ENCODE measurements around the gene KAT5. TPM values are rescaled to one million over a fixed set of nuclear protein-coding genes. Genes with fewer than 3 reads are reported as not detected.

Gene KAT5
- total RNA-seq, result 42.8 and 56.6 TPM in 2 replicates

DNA sequence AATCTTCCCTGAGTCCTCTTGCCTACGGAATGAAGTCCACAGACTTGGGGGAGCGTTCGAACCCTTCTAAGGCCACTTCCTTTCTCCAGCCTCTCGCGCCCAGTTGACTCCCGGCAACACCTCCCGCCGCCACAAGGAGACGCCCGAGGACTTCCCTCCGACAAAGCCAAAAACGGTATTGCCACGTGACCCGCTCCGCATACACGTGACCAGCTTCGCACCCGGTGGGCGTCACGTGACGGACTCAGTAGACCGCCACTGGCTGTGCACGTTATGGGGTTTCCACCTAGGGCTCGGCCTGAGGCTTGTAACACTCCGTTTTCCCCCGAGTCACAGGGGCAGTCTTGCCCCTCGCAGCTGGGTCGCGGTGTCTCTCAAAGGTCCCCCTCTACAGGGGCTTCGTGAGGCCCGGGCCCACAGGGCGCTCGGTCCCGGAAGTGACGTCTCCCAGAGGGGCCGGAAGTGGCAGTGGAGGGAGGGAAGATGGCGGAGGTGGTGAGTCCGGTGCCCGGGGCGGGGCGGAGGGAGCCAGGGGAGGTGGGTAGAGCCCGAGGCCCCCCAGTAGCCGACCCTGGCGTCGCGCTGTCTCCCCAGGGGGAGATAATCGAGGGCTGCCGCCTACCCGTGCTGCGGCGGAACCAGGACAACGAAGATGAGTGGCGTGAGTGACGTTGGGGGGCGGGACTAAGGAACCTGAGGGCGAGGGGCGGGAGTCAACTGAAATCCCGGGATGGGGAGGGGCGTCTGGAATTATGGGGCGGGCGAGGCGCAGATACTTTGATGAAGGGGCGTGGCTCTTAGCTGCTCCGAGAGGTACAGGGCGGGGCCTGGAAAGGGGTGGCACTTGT, at the start of gene KAT5:
KAT5 (plus strand) TSS at position 468 of the 848 bp plus-strand sequence; CDS start at position 484, 16 bp downstream.

DNA sequence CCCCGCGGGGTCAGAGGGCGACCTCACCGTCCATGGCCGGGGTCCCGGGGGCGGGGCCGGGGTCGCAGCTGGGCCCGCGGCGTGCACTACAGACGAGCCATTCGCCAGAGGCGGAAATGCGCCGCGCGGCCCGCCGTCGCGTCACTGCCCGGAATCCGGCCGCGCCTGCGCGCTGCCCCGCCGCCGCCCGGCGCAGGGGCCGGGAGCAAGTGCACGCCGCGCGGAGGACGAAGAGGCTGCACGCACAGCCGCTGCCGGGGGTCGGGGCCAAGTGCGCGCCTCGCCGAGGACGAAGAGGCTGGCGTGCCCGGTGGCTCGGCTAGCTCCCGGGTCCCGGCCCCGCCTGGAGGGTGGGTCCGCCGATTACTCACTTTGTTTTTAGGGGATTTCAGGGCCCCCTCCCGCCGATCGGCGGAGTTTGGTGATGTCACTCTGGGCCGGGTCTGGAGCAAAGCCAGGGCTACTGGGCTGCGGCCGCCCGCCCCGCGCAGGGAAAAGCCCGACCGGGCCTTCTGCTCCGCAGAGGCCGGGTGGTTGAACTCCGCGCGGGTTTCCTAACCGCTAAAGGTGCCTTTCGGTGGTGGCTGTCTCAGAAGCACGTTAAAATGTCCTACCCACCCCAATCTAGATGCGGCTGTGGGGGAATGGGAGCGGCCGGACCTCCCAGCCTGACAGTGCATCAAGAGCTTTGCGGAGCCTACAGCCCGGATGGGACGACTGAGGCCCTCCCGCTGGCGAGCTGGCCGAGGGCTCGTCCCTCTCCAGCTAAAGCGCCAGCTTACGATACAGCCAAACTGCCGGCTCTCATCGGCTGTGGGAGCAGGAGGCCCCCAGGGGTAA, 49.0 kb upstream of the KAT5 start, which contains the start of gene RELA:
RELA (minus strand) TSS at position 118 of the 840 bp plus-strand sequence; CDS start at position 34, 84 bp downstream.

DNA sequence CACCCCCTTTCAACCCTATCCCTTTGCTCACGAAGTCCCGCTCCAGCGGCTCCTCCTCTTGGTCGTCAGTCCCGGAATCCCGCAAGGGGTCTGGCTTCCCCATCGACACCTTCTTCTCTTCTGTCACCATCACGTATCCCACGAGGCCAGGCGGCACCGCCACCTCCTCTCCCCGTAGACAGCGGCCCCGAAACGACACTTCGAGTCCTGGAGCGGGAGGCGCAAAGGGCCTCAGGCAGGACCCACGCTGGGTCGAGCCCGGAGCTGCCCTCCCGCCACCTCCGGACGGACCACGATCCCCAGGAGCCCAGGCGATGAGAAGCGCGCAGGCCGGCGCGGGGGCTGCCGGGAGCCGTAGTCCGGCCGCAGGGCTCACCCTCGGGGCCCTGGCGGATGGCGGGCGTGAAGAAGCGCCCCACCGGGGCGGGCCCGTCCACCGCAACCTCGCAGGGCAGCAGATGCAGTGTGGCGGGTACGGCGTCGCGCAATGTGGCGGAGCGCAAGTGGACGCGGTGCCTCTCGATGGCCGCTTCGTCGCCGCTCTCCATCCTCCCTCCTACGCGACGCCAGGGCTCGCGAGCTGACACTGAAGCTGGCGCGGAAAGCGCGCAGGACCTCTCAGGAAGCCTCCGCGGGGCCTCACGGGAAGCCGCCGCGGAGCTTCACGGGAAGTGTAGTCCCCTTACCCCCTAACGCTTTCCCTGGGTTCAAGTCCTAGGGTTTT, 8.3 kb downstream of the KAT5 start, which contains the start of gene RNASEH2C:
RNASEH2C (minus strand) TSS at position 588 of the 724 bp plus-strand sequence; CDS start at position 548, 40 bp downstream.

Other genes starting within 250 kb of the KAT5 start
- gene MALAT1, start 213.2 kb upstream of the KAT5 start, total RNA-seq, result 683 and 797 TPM in 2 replicates
- gene SCYL1, start 187.2 kb upstream of the KAT5 start, total RNA-seq, result 83.3 and 84.1 TPM in 2 replicates
- 45.1 and 58.2 TPM in 2 replicates for gene LTBP3, start 153.9 kb upstream of the KAT5 start, total RNA-seq
- 70.6 and 76.7 TPM in 2 replicates for gene ZNRD2, start 141.8 kb upstream of the KAT5 start, total RNA-seq
- gene FAM89B, start 139.7 kb upstream of the KAT5 start, total RNA-seq, result 45.8 and 46.7 TPM in 2 replicates
- 33.7 and 53.4 TPM in 2 replicates for gene EHBP1L1, start 136.2 kb upstream of the KAT5 start, total RNA-seq
- 0.27 TPM in 1 of 2 replicates, not detected in the other for gene KCNK7, start 116.5 kb upstream of the KAT5 start, total RNA-seq
- 122 and 126 TPM in 2 replicates for gene MAP3K11, start 98.0 kb upstream of the KAT5 start, total RNA-seq
- gene PCNX3, start 96.5 kb upstream of the KAT5 start, total RNA-seq, result 40.7 and 41.1 TPM in 2 replicates
- 61.1 and 68.3 TPM in 2 replicates for gene SIPA1, start 74.2 kb upstream of the KAT5 start, total RNA-seq
- 63.1 and 67.4 TPM in 2 replicates for gene RELA, start 49.3 kb upstream of the KAT5 start, total RNA-seq
- gene RNASEH2C, start 8.5 kb downstream of the KAT5 start, total RNA-seq, result 92.3 and 93.2 TPM in 2 replicates
- gene AP5B1, start 68.7 kb downstream of the KAT5 start, total RNA-seq, result 10.8 and 11.3 TPM in 2 replicates
- not detected in 2 replicates for gene OVOL1, start 74.8 kb downstream of the KAT5 start, total RNA-seq
- gene SNX32, start 121.7 kb downstream of the KAT5 start, total RNA-seq, result not detected in 2 replicates
- 2,226 and 2,249 TPM in 2 replicates for gene CFL1, start 145.9 kb downstream of the KAT5 start, total RNA-seq
- 35.0 and 40.1 TPM in 2 replicates for gene MUS81, start 148.2 kb downstream of the KAT5 start, total RNA-seq
- 29.5 and 33.7 TPM in 2 replicates for gene EFEMP2, start 160.5 kb downstream of the KAT5 start, total RNA-seq
- gene CTSW, start 167.6 kb downstream of the KAT5 start, total RNA-seq, result 0.20 TPM in 1 of 2 replicates, not detected in the other
- gene FIBP, start 176.2 kb downstream of the KAT5 start, total RNA-seq, result 95.7 and 125 TPM in 2 replicates
- gene CCDC85B, start 178.4 kb downstream of the KAT5 start, total RNA-seq, result 258 and 273 TPM in 2 replicates
- 125 and 127 TPM in 2 replicates for gene FOSL1, start 188.1 kb downstream of the KAT5 start, total RNA-seq
- 18.9 and 19.7 TPM in 2 replicates for gene C11orf68, start 206.8 kb downstream of the KAT5 start, total RNA-seq
- gene DRAP1, start 207.2 kb downstream of the KAT5 start, total RNA-seq, result 209 and 235 TPM in 2 replicates
- gene TSGA10IP, start 233.2 kb downstream of the KAT5 start, total RNA-seq, result not detected in 2 replicates
- 32.7 and 43.3 TPM in 2 replicates for gene SART1, start 249.5 kb downstream of the KAT5 start, total RNA-seq

Data from mammary microvascular endothelial cell (primary cell).